Stimulated activated CD4-positive, alpha-beta T cell treated with anti-CD3 and anti-CD28 coated beads, Interleukin-12 subunit alpha, Interleukin-12 subunit beta, amount 100 ng/mL, for 4 hours (primary cell): Measurements from ENCODE around the gene SUMF2.
"Not testable (repeated sequence)": the region's sequence is repeated elsewhere in the genome, so short reads cannot be mapped to it uniquely, and the experiment has no call there.

ENCODE experiments used
- DNase-seq: peaks from one replicate; pipeline ENCODE4 v3.0.0-alpha.2; 2020

Gene SUMF2

DNA sequence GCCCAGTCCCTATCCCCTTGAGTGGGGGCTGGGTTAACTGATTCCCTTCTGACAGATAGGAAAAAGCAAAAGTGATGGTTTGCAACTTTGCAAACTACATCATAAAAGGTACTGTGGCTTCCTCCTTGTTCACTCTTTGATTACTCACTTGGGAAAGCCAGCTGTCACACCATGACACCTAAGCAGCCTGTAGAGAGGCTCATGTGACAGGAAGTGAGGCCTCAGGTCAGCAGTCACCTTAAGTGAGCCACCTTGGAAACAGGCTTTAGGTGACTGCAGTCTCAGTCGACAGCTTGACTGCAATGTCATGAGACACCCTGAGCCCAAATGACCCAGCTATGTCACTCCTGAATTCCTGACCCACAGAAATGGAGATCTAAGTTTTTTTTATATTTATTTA lies 46.5 kb downstream of the SUMF2 start:
- no peak for DNase-seq

DNA sequence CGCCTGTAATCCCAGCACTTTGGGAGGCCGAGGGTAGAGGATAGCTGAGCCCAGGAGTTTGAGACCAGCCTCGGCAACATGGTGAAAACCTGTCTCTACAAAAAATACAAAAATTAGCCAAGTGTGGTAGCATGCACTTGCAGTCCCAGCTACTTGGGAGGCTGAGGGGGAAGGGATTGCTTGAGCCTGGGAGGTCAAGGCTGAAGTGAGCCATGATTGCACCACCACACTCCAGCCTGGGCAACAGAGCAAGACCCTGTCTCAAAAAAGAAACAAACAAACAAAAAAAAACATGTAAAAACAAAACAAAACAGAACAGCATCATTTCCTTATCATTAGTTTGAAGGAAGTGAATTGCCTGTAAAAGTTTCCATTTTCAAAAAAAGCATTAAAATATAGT lies 48.2 kb downstream of the SUMF2 start:
- DNase-seq: not testable (repeated sequence)

DNA sequence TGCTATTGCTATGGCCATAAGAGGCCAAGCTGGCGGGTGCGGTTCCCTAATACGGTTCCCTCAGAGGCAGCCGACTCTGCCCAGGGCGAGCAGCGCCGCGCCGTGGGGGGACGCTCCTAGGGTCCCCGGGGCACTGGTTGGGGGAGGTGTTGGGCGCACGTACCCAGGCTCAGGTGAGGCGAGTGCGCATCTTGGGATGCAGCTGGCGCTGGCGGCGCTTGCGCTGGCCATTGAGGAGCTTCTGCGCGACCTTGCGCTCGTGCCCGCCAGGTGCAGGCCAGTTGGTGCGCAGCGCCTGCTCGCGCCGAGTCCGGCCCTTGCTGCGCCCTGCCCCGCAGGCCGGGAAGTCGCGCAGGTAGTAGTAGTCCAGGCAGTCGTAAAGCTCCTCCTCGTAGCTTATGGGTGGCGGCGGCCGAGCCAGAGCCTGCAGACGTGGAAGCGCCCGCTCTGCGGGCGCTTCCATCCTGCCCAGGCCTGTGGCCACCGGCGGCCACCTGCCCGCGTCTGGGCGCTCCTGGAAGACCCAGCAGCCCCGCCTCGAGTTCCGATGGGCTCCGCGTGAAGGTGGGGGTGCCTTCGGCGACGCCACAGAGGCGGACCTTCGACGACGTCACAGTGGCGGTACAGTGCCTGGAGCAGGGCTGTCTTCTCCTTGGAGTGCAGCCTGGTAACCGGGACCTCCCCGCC lies 51.9 kb downstream of the SUMF2 start, which contains the start of gene NUPR2:
TSS of gene NUPR2 (minus strand) at position 566 of the 687 bp plus-strand sequence. CDS start at position 463, 103 bp downstream.
- no peak for DNase-seq

GRCh38 chr7:56121440-56121839 lies 57.4 kb downstream of the SUMF2 start:
- DNase-seq: no peak

- DNase-seq: no peak
Observed at GRCh38 chr7:56124981-56125380, 60.9 kb downstream of the SUMF2 start.

DNA sequence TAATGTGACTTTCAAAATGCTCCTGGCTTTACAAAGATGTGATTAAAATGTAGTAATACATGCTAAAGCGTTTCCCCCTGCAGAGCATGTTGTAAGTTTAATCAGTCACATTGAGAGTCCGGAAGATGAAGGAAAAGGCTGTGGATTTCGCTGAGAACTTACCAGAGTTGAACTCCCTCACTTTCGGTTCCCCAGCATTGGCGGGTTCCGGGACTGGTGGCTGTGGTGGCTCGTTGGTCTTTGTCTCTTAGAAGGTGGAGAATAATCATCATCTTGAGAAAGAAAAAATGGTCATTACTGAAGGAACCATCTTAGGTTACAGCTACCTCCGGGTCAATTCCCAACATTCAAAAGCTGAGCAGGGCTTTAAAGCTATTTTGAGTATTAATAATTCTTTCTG lies 61.7 kb downstream of the SUMF2 start:
- DNase-seq: no peak

- no peak for DNase-seq
Observed at GRCh38 chr7:56127241-56127975, 63.3 kb downstream of the SUMF2 start.
